ENCODE measurements around the gene CDYL. TPM values are rescaled to one million over a fixed set of nuclear protein-coding genes. Genes with fewer than 3 reads are reported as not detected.

CDYL gene
- total RNA-seq, 1 experiment from 2014 or later, result 60.8 TPM

DNA sequence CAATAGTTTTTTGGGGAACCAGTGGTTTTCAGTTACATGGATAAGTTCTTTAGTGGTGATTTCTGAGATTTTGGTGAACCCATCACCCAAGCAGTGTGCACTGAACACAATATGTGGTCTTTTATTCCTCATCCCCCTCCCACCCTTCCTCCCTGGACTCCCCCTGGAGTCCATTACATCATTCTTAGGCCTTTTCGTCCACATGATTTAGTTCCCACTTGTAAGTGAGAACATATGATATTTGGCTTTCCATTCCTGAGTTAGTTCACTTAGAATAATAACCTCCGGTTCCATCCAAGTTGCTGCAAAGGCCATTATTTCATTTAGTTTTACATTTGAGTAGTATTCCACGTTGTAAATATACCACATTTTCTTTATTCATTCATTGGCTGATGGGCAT is 199.3 kb downstream of the CDYL start:
- TF ChIP-seq, protein P1, sequence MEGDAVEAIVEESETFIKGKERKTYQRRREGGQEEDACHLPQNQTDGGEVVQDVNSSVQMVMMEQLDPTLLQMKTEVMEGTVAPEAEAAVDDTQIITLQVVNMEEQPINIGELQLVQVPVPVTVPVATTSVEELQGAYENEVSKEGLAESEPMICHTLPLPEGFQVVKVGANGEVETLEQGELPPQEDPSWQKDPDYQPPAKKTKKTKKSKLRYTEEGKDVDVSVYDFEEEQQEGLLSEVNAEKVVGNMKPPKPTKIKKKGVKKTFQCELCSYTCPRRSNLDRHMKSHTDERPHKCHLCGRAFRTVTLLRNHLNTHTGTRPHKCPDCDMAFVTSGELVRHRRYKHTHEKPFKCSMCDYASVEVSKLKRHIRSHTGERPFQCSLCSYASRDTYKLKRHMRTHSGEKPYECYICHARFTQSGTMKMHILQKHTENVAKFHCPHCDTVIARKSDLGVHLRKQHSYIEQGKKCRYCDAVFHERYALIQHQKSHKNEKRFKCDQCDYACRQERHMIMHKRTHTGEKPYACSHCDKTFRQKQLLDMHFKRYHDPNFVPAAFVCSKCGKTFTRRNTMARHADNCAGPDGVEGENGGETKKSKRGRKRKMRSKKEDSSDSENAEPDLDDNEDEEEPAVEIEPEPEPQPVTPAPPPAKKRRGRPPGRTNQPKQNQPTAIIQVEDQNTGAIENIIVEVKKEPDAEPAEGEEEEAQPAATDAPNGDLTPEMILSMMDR (conservative IDR thresholded peaks at IDR 0.05), result no peak
- TF ChIP-seq EZH2 (IDR thresholded peaks at IDR 0.05; ENCODE audit: low read depth), result no peak
- no peaks in the 10 kb centered on the region for H3K36me3 ChIP-seq (ENCODE audit: low read depth)
- H3K27ac ChIP-seq, result no peak overlapping the region
- H3K4me3 ChIP-seq, result no peak overlapping the region
- no peak for DNase-seq
- H3K79me2 ChIP-seq (ENCODE audit: low read depth), result no peaks in the 10 kb centered on the region
- H2AFZ ChIP-seq, result no peak overlapping the region
- no TSS peak for BruUV-seq (replicated peaks)
- no peaks in the 10 kb centered on the region for H3K9me2 ChIP-seq (ENCODE audit: insufficient read depth)
- no peak overlapping the region for H3K4me2 ChIP-seq
- H4K20me1 ChIP-seq (ENCODE audit: insufficient read depth), result no peaks in the 10 kb centered on the region
- H3K27me3 ChIP-seq (ENCODE audit: insufficient read depth, low read depth), result no peaks in the 10 kb centered on the region
- ChIA-PET CTCF (no interaction called here), POLR2A (ENCODE audit: unreplicated experiment) (no interaction called here)
- no peaks in the 10 kb centered on the region for H3K4me1 ChIP-seq (replicated peaks; ENCODE audit: insufficient read depth)
- no peaks in the 10 kb centered on the region for H3F3A ChIP-seq (ENCODE audit: insufficient read depth, low read depth)
- intact Hi-C loops (cut with micrococcal nuclease; ENCODE audit: unreplicated experiment), result no loop called here
- H3K9me3 ChIP-seq (ENCODE audit: insufficient read depth, low read depth), result no peaks in the 10 kb centered on the region

DNA sequence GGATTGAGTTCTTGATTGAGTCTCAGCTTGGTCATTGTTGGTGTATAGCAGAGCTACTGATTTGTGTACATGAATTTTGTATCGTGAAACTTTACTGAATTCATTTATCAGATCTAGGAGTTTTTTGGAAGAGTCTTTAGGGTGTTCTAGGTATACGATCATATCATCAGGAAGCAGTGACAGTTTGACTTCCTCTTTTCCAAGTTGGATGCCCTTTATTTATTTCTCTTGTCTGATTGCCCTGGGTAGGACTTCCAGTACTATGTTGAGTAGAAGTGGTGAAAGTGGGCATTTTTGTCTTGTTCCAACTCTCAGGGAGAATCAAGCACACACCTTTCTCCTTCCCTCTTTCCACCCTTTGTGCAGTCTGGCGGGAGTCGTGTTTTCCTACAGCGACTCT is 201.3 kb downstream of the CDYL start:
- ChIA-PET CTCF (no interaction called here), POLR2A (ENCODE audit: unreplicated experiment) (interaction anchor here (0.7 kb wide), 1 partner anchor 356 kb away, joined by 5 read pairs; no protein-coding TSS in a partner anchor)
- H3K79me2 ChIP-seq (ENCODE audit: low read depth), result no peaks in the 10 kb centered on the region
- DNase-seq, result no peak
- H3K9me3 ChIP-seq (ENCODE audit: insufficient read depth, low read depth), result no peaks in the 10 kb centered on the region
- H3F3A ChIP-seq (ENCODE audit: insufficient read depth, low read depth), result no peaks in the 10 kb centered on the region
- no peaks in the 10 kb centered on the region for H3K36me3 ChIP-seq (ENCODE audit: low read depth)
- TF ChIP-seq EZH2 (IDR thresholded peaks at IDR 0.05; ENCODE audit: low read depth), result no peak
- H3K27ac ChIP-seq, result no peak overlapping the region
- no peaks in the 10 kb centered on the region for H3K9me2 ChIP-seq (ENCODE audit: insufficient read depth)
- H3K4me2 ChIP-seq, result no peak overlapping the region
- H3K4me1 ChIP-seq (replicated peaks; ENCODE audit: insufficient read depth), result no peaks in the 10 kb centered on the region
- H4K20me1 ChIP-seq (ENCODE audit: insufficient read depth), result no peaks in the 10 kb centered on the region
- intact Hi-C loops (cut with micrococcal nuclease; ENCODE audit: unreplicated experiment), result no loop called here
- H3K4me3 ChIP-seq, result no peak overlapping the region
- no TSS peak for BruUV-seq (replicated peaks)
- no peak overlapping the region for H2AFZ ChIP-seq
- no peaks in the 10 kb centered on the region for H3K27me3 ChIP-seq (ENCODE audit: insufficient read depth, low read depth)

DNA sequence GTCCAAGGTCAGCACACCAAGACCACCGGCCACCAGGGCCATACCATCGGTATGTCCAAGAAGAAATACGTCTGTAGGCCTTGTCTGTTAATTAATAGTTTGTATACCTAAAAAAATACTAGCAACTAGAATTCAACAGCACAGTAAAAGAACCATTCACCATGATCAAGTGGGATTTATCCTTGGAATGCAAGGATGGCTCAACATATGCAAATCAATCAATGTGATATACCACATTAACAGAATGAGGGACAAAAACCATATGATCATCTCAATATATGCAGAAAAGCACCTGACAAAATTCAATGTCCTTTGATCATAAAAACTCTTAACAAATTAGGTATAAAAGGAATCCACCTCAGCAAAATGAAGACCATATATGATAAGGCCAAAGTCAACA is 203.2 kb downstream of the CDYL start:
- Histone ChIP-seq H3K4me2 (no peak overlapping the region), H3K4me3 (no peak overlapping the region), H3K9me2 (ENCODE audit: insufficient read depth) (no peaks in the 10 kb centered on the region), H2AFZ (no peak overlapping the region), H3K36me3 (ENCODE audit: low read depth) (no peaks in the 10 kb centered on the region), H3K27ac (no peak overlapping the region), H4K20me1 (ENCODE audit: insufficient read depth) (no peaks in the 10 kb centered on the region), H3K79me2 (ENCODE audit: low read depth) (no peaks in the 10 kb centered on the region), H3F3A (ENCODE audit: insufficient read depth, low read depth) (no peaks in the 10 kb centered on the region), H3K27me3 (ENCODE audit: insufficient read depth, low read depth) (no peaks in the 10 kb centered on the region), H3K4me1 (replicated peaks; ENCODE audit: insufficient read depth) (no peaks in the 10 kb centered on the region), H3K9me3 (ENCODE audit: insufficient read depth, low read depth) (no peaks in the 10 kb centered on the region)
- intact Hi-C loops (cut with micrococcal nuclease; ENCODE audit: unreplicated experiment), result no loop called here
- ChIA-PET POLR2A (ENCODE audit: unreplicated experiment) (no interaction called here), CTCF (no interaction called here)
- DNase-seq, result no peak
- no peak for TF ChIP-seq EZH2 (IDR thresholded peaks at IDR 0.05; ENCODE audit: low read depth)
- TF ChIP-seq, protein P1 (conservative IDR thresholded peaks at IDR 0.05), result no peak
- no TSS peak for BruUV-seq (replicated peaks)

DNA sequence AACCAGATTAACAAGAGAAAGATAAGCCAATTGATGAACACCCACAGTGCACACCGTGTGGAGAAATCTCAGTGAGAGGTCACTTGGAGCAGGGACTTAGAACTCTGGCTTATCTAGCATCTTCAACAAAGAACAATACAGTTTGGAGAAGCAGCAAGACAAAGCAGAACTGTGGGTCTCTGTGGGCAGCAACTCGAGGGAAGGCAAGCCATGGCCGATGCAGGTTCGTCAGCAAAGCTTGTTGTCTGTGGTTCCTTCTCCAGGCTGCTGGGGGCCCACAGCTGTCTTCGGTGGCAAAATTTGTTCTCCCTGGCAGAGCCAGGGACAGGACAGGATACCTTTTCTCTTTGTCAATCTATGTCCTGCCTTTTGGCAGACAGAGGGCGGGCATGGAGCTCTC is 205.6 kb downstream of the CDYL start:
- POLR2A ChIA-PET (ENCODE audit: unreplicated experiment), result interaction anchor here (0.6 kb wide), 1 partner anchor 807 kb away, joined by 4 read pairs; no protein-coding TSS in a partner anchor
- Histone ChIP-seq H3K9me2 (ENCODE audit: insufficient read depth) (no peaks in the 10 kb centered on the region), H3K4me3 (no peak overlapping the region), H3F3A (ENCODE audit: insufficient read depth, low read depth) (no peaks in the 10 kb centered on the region), H3K27me3 (ENCODE audit: insufficient read depth, low read depth) (no peaks in the 10 kb centered on the region), H3K4me2 (no peak overlapping the region), H3K36me3 (ENCODE audit: low read depth) (no peaks in the 10 kb centered on the region), H2AFZ (no peak overlapping the region), H4K20me1 (ENCODE audit: insufficient read depth) (no peaks in the 10 kb centered on the region), H3K4me1 (replicated peaks; ENCODE audit: insufficient read depth) (no peaks in the 10 kb centered on the region), H3K9me3 (ENCODE audit: insufficient read depth, low read depth) (no peaks in the 10 kb centered on the region), H3K79me2 (ENCODE audit: low read depth) (no peaks in the 10 kb centered on the region), H3K27ac (no peak overlapping the region)
- no peak for TF ChIP-seq EZH2 (IDR thresholded peaks at IDR 0.05; ENCODE audit: low read depth)
- TF ChIP-seq, protein P1 (conservative IDR thresholded peaks at IDR 0.05), result no peak
- CTCF ChIA-PET, result no interaction called here
- intact Hi-C loops (cut with micrococcal nuclease; ENCODE audit: unreplicated experiment), result no loop called here
- DNase-seq, result no peak
- BruUV-seq (replicated peaks), result no TSS peak

Data from PC-9 (cell line).